Cardiac muscle cell (in vitro differentiated cells and primary cell): ENCODE results near the gene SRM. TPM values are rescaled to one million over a fixed set of nuclear protein-coding genes. Genes with fewer than 3 reads are reported as not detected.
"Not testable (repeated sequence)": the region's sequence is repeated elsewhere in the genome, so short reads cannot be mapped to it uniquely, and the experiment has no call there.

Experiments used
- DNase-seq, 2 donors: peaks; one replicate each; pipeline versions ENCODE4 v3.0.0 to v3.0.0-alpha.2; 2010 to 2017; ENCODE audit warnings: low read depth in 1 of 2, low spot score in 1 of 2
- H3K27ac ChIP-seq: fragments of 200-600 bp; sonication (generic); 2 replicates; pipeline ENCODE4 v1.5.1; 2016
- H3K27me3 ChIP-seq: fragments of 200-600 bp; sonication (generic); 2 replicates; pipeline ENCODE4 v1.6.0; 2016; ENCODE audit warnings: control low read depth
- H3K36me3 ChIP-seq: fragments of 200-600 bp; sonication (generic); 2 replicates; pipeline ENCODE4 v1.5.1; 2016; ENCODE audit warnings: control low read depth
- H3K4me1 ChIP-seq: fragments of 200-600 bp; sonication (generic); 2 replicates; pipeline ENCODE4 v1.8.1; 2017; ENCODE audit warnings: low read depth, mild to moderate bottlenecking, mixed run types
- H3K4me3 ChIP-seq: fragments of 200-600 bp; sonication (generic); 2 replicates; pipeline ENCODE4 v1.5.1; 2016; ENCODE audit warnings: mild to moderate bottlenecking
- H3K9me3 ChIP-seq: fragments of 200-600 bp; sonication (generic); 2 replicates; pipeline ENCODE4 v1.5.1; 2017; ENCODE audit warnings: low read depth, mild to moderate bottlenecking, control low read depth
- polyA plus RNA-seq: library from polyadenylated mRNA; unstranded; fragments of >200 nt; fragmentation: Nextera tagmentation; extraction: Ambion mirVana; gene quantifications from 2 replicates; pipeline ENCODE4 v1.2.1, GENCODE V29; 2016
- total RNA-seq: library from RNA; depleted of rRNA; stranded (reverse); fragments of >200 nt; gene quantifications from 2 replicates; pipeline ENCODE4 v1.2.3, GENCODE V29; 2016
- TF ChIP-seq, protein P1 (sequence below): IDR thresholded peaks from 2 replicates; pipeline ENCODE4 v1.5.1; 2012; ENCODE audit warnings: low read depth, mild to moderate bottlenecking, low read length

The SRM gene
- total and polyA plus RNA-seq, 2 experiments from 2014 or later: 48.6 to 184 TPM

DNA sequence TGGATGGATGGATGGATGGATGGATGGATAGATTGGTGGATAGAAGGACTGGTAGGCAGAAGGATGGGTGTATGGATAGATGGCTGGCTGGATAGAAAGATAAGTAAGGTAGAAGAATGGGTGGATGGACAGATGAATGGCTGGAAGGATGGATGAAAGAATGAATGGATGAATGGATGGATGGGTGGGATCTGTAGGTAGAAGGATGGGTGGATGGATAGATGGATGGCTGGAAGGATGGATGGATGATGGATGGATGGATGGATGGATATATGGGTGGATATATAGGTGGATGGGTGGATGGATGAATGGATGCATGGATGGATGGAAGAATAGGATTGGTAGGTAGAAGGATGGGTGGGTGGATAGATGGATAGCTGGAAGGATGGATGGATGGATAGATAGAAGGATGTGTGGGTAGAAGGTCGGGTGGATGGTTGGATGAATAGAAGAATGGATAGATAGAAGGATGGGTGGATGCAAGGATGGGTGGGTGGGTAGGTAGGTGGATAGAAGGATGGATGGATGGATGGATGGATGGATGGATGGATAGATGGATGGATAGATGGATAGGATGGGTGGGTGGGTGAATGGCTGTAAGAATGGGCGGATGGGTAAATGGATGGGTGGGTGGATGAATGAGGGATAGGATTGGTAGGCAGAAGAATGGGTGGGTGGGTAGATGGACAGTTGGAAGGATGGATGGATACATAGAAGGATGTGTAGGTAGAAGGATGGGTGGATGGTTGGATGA is 20.3 kb downstream of the SRM start:
- TF ChIP-seq, protein P1, sequence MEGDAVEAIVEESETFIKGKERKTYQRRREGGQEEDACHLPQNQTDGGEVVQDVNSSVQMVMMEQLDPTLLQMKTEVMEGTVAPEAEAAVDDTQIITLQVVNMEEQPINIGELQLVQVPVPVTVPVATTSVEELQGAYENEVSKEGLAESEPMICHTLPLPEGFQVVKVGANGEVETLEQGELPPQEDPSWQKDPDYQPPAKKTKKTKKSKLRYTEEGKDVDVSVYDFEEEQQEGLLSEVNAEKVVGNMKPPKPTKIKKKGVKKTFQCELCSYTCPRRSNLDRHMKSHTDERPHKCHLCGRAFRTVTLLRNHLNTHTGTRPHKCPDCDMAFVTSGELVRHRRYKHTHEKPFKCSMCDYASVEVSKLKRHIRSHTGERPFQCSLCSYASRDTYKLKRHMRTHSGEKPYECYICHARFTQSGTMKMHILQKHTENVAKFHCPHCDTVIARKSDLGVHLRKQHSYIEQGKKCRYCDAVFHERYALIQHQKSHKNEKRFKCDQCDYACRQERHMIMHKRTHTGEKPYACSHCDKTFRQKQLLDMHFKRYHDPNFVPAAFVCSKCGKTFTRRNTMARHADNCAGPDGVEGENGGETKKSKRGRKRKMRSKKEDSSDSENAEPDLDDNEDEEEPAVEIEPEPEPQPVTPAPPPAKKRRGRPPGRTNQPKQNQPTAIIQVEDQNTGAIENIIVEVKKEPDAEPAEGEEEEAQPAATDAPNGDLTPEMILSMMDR: no peak
- Histone ChIP-seq H3K4me1 (no peaks in the 10 kb centered on the region), H3K9me3 (no peaks in the 10 kb centered on the region), H3K27me3 (peaks cover 3% of the 10 kb centered on the region), H3K4me3 (no peak overlapping the region), H3K27ac (no peak overlapping the region), H3K36me3 (no peaks in the 10 kb centered on the region)
- no peak for DNase-seq

DNA sequence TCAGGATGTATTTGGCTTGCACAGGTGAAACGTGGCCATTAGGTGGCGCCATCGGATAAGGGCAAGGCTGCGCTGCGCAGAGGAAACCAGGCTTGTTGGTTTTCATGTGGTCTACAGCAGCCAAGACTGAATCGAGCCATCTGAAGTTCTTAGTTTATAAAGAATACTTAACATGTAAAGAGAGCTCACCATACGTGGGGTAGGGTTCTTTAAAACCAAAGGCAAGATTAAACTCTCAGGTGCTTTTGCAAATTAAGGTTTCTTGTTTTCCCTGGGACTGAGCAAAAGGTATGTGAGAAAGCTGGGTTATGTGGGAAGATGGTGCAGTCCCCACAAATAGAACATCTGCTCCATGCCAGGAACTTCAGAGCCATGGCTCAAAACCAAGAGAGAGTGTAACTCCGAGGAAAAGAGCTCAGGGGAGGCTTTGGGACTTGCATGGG is 22.1 kb downstream of the SRM start:
- Histone ChIP-seq H3K27me3 (peaks cover 3% of the 10 kb centered on the region), H3K9me3 (no peaks in the 10 kb centered on the region), H3K4me1 (no peaks in the 10 kb centered on the region), H3K27ac (no peak overlapping the region), H3K36me3 (no peaks in the 10 kb centered on the region), H3K4me3 (no peak overlapping the region)
- peak; percentile 91 for DNase-seq
- TF ChIP-seq, protein P1: peak; percentile 94

DNA sequence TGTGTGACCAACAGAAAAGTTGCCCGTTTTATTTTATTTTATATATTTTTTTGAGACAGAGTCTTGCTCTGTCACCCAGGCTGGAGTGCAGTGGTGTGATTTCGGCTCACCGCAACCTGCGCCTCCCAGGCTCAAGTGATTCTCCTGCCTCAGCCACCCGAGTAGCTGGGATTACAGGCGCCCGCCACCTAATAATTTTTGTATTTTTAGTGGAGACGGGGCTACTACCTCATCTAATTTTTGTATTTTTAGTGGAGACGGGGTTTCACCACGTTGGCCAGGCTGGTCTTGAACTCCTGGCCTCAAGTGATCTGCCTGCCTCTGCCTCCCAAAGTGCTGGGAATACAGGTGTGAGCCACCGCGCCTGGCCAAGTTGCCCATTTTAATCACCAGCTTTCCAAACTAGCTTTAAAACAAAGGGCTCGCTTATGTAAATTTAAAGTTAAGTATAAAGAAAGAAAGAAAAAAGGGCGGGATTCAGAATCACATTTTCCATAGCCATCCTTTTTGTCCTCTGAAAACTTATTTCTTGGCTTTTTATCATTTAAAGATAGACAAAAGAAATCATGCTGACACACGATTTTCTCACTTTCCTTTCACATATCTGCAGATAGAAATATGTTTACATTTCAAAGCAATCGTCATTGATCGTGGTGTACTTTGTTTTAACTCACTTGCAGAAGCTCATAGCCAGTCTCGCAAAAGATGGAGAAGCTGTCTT is 22.6 kb downstream of the SRM start:
- not testable (repeated sequence) for H3K4me3 ChIP-seq

DNA sequence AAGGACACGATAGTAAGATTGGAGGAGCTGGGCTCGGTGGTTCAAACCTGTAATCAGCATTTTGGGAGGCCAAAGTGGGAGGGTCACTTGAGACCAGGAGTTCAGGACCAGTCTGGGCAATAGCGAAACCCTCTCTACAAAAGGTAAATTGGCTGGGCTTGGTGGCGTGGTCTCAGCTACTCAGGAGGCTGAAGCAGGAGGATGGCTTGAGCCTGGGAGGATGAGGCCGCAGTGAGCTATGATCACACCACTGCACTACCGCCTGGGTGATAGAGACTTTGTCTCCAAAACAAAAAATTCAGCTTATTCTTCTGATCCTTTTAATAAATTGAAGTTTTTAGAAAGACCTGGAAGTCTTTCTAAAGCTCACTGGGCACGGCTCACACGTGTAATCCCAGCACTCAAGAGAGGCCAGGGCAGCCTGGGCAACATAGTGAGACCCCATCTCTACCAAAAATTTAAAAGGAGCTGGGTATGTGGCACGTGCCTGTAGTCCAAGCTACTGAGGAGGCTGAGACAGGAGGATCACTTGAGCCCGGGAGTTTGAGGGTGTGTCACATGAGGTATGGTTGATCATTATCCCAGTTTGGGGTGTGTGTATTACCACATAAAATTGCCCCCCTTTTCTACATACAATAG is 28.1 kb downstream of the SRM start:
- H3K9me3 ChIP-seq: no peaks in the 10 kb centered on the region
- no peaks in the 10 kb centered on the region for H3K27me3 ChIP-seq
- DNase-seq: no peak
- no peak overlapping the region for H3K4me3 ChIP-seq
- H3K36me3 ChIP-seq: peaks cover 7% of the 10 kb centered on the region
- no peaks in the 10 kb centered on the region for H3K4me1 ChIP-seq
- TF ChIP-seq, protein P1: no peak
- no peak overlapping the region for H3K27ac ChIP-seq

More for the DNA sequence above, 22.6 kb downstream of the SRM start:
- H3K36me3 ChIP-seq, DNase-seq, H3K27me3 ChIP-seq, H3K9me3 ChIP-seq, H3K4me1 ChIP-seq, H3K27ac ChIP-seq: not testable (repeated sequence)

DNA sequence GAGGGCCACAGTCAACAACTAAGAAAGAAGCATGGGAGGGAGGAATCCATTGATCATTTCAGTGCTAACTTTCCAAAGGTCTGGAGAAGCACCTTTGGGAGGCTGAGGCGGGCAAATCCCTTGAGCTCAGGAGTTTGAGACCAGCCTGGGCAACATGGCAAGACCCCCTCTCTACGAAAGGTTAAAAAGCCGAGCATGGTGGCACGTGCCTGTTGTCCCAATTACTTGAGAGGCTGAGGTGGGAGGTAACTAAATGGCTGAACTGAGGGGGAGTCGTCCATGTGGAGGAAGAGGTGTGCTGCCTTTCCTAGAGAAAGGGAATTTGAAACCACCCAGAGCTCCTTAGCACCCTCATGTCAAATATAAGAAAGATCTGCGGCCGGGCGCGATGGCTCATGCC is 29.0 kb downstream of the SRM start:
- H3K4me1 ChIP-seq: no peaks in the 10 kb centered on the region
- DNase-seq: no peak
- H3K27me3 ChIP-seq: no peaks in the 10 kb centered on the region
- H3K4me3 ChIP-seq: no peak overlapping the region
- H3K36me3 ChIP-seq: peaks cover 16% of the 10 kb centered on the region
- H3K27ac ChIP-seq: peak overlapping the region; percentile 40
- TF ChIP-seq, protein P1: no peak
- H3K9me3 ChIP-seq: no peaks in the 10 kb centered on the region
